SK-MEL-5 (cell line): ENCODE results near the gene EDAR. TPM values are rescaled to one million over a fixed set of nuclear protein-coding genes. Genes with fewer than 3 reads are reported as not detected.

Experiments used
- DNase-seq: peaks from one replicate; pipeline ENCODE4 v3.0.0-alpha.2; 2016; ENCODE audit warnings: low read depth, low spot score
- in situ Hi-C: cut with HindIII; loops from 2 replicates; pipeline ENCODE4 v1.10.0; 2016; ENCODE audit warnings: low sequenced_read_pairs, high pct_unique_total_duplicates, low pct_unique_long_range_greater_than_20kb
- total RNA-seq: library from RNA; depleted of rRNA; stranded (reverse); fragments of >200 nt; shearing (Covaris generic); gene quantifications from 2 replicates; pipeline ENCODE4 v1.2.3, GENCODE V29; 2014

Gene EDAR
- total RNA-seq, 1 experiment from 2014 or later, result not detected

DNA sequence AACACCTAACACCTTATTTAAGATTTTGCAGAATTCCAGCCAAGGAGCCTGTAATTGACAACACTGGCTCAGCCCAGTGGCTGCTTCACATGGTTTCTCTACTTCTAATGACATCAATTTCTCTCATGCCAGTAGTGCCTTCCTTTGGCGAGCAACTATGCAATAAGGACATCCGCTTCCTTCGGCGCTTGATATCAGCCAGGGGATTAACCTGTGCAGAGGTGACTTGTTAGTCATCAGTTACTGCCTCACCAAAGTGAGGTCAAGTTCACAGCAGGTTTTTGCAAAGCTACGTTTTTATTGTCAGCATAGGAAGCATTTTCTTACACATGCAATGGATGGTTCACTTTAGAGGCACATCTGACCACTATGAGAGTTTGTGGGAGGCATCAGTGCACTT, 24.0 kb upstream of the EDAR start:
- in situ Hi-C loops, result no loop called here
- no peak for DNase-seq

DNA sequence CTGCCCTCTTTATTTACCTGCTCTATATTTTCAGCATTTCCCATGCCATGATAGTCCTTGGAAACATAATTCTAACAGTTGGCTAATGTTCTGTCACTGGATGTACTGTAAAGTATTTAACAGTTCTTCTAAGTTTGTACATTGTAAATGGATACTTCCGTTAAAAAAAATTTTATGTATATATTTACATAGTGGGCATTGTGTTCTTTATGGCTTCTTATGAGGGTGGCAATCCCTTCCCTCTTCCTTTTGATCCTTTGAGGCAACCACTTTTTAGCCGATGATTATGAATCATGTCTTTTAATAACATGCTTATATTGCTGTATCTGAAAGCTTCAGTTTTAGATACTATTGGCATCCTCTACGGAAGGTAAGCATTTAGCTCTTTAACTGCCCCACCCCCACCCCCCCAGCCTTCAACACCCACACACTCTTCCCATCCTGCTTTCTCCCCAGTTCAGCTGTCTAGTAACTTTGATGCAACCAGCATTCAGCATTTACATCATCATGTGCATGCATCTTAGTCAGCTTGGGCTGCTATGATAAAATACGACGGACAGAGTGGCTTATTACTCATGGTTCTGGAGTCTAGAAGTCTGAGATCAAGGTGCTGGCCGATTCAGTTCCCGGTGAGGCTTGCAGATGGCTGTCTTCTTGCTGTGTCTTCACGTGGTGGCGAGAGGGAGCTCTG, 21.0 kb upstream of the EDAR start:
- no peak for DNase-seq
- in situ Hi-C loops, result no loop called here

DNA sequence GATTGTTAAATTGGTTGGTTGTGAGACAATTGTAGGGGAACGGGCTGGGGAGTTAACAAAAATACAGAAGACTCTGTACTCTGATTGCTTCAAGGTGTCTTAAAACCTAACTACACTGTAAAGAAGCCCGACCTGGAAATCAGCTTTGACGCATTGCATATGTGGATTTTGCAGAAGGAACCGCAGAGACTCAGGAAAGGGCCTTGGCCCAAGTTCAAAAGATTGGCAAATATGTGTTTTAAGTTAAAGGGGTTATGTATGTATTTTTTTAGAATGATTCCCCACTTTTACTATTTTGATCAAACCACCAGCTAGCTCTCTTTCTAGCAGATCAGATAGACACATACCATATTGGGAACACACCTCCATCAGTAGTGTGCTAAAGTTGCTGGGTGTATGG, 18.0 kb upstream of the EDAR start:
- in situ Hi-C loops, result no loop called here
- DNase-seq, result no peak

DNA sequence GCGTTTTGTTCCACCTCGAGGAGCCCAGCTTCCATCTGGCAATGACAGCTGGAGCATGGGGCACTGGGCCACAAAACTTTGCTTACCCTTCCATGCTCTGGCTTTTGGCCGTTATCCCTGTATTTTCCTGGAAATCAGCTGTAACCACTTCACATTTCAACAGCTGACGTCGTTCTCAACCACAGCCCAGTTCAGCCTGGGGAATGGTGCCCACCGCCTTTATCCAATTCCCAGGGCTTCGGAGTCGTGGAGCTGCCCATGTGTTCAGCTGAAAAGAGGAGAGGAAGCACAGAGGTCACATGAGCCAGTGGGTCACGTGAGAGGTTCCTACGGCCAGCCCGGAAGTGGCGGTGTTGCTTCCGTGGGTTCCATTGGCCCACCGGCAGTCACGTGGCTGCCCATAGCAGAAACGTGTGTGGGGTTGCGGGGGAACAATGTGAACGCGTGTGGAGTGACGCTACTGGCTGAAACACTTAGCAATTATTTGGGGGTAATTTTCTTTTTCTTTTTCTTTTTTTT, 16.7 kb upstream of the EDAR start:
- no peak for DNase-seq

DNA sequence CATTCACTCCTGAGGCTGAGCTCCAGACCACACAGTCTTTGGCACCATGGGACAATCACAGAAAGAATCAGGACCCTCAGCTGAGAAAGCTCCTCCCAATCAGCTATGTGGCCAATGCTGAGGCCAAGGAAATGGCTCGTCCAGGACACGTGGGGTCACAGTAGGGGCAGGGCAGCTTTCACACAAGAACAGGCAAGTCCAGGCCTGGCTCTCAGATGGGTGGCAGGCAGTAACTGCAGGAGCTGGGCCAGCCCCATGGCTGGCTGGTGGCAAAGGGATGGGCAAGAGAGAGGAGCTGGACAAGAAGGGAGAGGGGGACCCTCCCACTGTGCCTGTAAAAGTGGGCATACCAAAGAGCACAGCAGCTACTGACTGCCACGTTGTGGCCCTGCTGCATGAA, 12.2 kb upstream of the EDAR start:
- in situ Hi-C loops, result no loop called here

More for the DNA sequence above, 16.7 kb upstream of the EDAR start:
- in situ Hi-C loops, result no loop called here

DNA sequence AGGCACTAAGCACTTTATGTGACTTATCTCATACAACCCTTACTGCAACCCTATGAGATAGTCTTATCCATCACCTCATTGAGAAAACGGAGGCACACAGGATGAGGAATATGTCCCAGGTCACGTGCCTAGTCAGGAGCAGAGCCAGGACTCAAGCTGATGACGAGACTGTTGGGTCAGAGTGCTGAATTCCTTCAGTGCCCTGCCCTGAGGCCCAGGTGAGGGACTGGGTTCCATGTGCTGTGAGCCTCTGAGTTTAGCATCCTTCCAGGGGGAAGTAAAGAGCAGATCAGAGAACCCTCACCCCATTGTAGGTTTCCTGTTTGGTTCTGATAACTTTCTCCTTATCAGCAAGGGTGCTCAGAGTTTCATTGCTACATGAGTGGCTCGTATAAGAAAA, 11.7 kb upstream of the EDAR start:
- in situ Hi-C loops, result no loop called here
- DNase-seq, result no peak

More for the DNA sequence above, 12.2 kb upstream of the EDAR start:
- DNase-seq, result no peak

DNA sequence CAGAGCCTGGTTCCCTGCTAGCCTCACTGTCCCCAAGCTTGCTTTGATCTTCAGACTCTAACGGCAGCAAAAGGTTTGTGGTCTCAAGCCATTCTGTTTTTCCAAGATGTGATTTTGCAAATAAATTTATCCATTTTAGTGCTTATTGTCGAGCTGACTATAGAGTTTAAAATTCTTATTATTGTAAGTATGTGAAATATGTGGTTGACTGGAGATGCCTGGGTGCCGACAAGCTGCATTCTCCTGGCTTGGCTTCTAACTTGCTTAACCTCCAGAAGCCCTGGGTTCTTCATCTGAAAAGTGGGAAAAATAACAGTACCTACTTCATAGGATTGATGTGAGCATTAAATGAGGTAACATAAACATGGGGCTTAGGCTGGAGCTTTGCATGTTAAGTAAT, 9.9 kb upstream of the EDAR start:
- in situ Hi-C loops, result no loop called here
- DNase-seq, result no peak

DNA sequence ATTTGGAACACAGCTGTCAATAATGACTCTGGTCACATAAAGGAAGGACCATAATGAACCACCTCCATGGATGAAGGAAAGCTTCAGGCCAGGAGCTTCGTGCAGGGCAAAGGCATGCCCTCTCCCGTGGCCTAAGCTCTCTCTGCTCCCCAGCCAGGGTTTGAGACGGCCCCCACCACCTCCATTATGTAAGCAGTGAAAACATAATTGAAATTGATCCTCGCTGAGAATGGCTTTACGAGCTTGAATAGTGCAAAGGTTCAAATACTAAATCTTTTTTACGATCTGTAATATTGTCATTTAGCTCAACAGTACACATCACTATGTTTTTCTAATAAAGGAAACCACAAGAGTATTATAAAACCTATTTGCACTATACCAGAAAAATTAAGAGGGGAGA, 5.2 kb upstream of the EDAR start:
- in situ Hi-C loops, result no loop called here

DNA sequence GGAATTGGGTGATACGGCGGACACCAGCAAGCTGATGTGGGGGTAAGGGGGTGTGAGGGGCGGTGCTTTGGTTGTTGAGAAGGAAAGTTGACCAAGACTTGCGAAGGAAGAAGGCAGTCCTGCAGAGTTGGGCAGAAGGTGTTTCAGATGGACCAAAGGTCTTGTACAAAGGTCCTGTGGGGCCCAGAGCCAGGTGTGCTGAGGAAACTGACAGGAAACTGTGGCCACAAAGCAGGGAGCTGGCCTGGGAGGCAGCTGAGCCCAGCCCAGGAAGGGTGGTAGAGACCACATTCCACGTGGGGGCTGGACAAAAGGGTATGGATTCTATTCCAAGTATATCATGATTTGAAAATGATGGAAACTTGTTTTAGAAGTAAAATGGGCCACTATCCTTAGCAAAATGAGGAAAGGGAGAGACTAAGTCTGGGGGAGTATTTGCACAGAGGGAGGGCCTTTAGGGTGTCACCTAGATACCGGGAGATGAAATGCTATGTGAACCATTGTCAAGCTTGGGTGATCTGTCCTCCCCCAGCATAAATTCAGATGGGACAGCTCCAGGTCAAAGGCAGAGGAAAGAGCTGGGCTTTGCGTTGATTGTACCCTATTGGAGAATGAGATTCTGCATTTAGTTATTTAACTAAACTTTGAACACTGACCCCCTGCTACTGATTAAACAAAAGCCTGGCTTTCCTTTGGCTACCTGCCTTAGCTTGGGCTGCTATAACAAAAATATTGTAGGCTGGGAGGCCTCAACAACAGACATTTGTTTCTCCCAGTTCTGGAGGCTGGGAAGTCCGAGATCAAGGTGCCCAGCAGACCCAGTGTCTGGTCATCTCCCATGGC, 4.3 kb upstream of the EDAR start:
- DNase-seq, result no peak
- in situ Hi-C loops, result no loop called here

More for the DNA sequence above, 5.2 kb upstream of the EDAR start:
- DNase-seq, result no peak

DNA sequence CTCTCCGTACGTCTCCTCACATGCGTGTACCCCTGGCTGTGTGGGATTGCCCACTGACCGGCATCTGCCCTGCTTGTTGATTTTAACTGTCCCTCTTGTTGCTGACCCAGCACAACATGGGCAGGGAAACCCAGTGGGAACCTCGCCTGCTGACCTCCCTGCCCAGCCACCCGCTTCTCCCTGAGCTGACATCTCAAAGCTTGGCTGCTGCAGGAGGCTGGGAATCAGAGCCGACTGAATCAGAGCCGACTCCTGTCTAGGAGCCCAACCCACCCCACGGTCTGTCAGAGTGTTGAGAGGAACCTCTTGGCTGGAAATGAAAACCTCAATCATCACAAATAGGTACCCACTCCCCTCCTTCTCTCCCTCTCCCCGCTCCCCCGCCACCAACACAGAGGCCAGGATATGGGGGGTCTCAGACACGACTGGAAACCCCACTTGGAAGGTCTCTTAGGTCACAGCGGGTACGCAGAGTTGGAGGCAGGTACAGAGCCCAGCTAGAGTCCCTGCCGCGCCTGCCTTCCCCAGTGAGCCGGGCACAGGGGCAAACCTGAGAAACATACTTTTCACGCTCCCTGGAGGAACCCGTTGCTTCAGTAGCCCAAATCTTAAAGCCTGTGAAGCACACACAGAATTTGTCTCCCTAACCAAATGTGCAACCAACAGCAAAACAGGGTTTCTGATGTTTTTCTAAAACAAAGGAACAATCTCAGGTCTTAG, 784 bp downstream of the EDAR start:
- DNase-seq, result no peak
- in situ Hi-C loops, result no loop called here

DNA sequence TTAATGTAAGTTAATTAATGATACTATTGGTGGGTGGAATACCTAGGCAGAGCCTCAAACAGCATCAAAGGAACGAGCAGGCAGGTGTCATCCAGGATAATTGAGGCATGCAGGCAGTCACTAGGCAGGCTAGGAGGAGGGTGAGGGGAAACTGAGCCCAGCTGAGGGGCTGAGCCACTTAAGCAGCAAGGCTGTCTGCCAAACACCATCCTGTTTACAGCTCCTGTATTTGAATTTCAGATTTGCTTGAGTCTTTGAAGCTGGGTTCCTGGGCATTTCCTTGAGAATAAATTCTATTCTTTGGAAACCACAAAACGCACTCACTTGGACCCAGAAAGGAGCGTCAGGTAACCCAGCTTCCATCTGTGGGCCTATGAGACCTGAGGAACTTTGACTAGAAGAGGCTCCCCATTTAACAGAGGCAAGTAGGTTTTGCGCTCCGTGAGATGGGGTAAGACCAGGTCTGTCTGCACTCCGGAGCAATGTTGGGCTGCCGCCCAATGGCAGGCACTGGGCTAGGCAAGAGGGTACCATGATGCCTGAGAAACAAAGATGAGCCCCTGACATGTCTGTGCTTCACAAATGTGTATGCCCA, 2.0 kb downstream of the EDAR start:
- in situ Hi-C loops, result no loop called here

DNA sequence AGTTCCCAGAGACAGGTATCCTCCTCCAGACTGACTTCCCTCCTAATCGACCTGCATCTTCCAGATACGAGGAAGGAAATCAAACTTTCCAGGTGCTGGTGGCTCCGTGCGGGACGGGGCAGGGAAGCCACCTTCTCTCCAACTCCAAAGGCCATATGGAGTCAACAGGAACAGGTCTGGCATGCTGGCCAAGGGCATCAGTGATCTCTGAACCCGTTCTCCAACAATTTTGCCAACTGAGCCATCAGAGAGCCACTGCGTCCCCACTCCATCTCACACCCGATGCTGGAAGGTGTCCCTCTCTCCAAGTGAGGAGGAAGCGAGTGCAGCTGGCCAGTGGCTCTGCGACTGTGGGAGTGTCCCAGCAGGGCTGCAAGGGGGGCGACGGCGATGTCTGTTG, 5.4 kb downstream of the EDAR start:
- DNase-seq, result no peak
- in situ Hi-C loops, result no loop called here

More for the DNA sequence above, 2.0 kb downstream of the EDAR start:
- no peak for DNase-seq

DNA sequence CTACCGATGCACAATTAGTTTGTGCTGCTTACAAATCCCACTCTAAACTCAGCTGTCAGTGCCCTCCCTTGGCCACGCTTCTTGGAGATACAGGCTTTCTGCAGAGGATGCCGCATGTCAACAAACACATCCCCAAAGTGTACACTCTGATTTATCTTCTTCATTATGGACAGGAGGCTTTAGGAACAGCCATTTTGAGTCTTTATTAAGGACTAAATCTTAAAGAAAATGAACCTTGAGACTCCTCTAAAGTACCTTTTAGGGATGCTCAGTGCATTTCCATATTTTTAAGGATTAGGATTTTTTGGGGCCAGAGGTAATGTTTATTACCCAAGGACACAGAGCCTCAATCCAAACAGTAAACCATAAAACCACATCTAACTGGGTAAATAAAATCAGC, 6.0 kb downstream of the EDAR start:
- no peak for DNase-seq
- in situ Hi-C loops, result no loop called here

DNA sequence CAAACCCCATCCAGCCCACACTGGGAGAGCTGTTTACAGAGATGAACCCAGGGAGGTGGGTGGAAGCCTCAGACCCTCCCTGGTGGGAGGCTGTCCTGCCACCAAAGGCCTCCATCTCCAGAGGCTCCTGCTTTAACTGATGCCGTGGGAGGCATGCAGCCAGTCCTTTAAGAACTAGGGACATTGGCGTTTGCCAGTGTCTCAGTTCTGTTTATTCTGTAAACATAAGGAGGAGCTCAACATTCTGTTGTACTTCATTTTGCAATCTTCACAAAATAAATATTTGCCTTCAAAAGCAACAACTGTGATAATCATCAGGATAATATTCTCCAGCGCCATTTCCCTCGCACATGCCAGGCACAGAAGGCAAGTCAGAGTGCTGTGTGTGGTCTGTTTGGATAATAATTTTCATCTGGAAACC, 6.8 kb downstream of the EDAR start:
- DNase-seq, result no peak
- in situ Hi-C loops, result no loop called here

DNA sequence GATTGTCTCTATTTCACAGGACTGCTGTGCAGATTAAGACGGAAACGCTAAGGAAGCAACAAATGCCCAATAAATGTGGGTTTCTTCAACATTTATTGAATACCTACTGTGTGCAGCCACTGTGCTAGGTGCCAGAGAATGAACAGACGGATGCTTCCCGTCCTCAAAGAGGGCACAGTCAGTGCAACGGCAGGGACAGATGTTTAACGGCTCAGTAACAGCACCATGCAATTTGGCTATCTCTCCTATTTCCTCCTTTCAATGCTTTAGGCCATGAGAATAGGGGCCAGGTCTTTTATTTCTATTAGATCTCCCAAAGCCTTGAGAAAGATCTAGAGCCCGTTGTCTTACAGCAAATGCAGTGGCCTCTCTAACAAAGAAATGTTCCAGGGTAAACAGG, 7.2 kb downstream of the EDAR start:
- in situ Hi-C loops, result no loop called here
- DNase-seq, result no peak

DNA sequence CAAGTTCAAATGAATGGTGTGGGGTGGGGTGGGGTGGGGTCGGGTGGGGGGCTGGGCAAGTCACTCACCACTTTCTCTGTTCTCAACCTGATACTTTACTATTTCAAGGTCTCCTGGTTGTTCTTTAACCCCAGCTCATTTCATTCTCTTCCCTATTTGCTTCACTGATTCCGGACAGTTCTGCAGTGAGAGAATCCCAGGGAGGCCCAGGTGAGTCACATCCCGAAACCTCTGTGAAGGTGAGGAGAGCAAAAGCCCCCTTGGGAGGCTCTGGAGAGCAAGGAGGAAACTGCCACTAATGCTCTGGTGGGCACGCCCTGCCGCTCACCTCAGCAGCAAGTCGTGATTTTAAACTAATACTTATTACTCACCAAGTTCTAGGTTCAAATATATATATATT, 8.9 kb downstream of the EDAR start:
- no peak for DNase-seq
- in situ Hi-C loops, result no loop called here

DNA sequence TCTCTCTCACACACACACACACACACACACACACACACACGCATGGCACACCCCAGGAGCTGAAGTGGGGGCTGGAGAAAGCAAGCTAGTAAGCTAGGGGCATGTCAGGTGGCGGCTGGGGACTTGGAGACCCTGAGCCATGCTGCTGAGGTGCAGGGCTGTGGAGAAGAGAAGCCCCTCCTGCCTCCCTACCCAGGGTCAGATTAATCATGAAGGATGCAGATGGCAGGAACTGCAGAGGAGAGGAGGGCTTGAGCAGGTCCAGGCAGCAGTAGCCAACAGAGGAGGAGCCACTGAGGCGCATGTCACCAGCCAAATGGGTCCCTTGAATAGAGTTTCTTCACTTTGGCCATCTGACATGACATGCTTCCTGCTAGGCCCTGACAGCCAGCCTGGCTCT, 9.6 kb downstream of the EDAR start:
- in situ Hi-C loops, result no loop called here
- no peak for DNase-seq

DNA sequence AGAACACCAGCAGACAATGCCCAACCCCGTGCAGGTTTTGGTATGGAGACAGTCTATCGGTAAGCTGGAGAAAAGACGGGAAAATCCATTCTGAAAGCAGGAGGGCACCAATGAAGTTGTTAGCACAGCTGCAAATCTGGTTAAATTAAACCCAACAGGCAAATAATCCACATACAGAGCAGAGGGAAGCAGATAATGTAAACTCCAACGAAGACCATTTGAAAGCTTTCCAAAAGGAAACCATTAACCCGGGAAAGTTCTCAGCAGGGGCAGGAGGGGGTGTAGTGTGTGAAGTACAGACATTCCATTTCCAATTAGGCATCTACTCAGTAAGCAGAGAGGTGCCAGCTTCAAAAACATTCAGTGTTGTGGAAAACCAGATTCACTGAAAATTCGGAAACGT, 10.3 kb downstream of the EDAR start:
- in situ Hi-C loops, result no loop called here
- no peak for DNase-seq
